Common myeloid progenitor, CD34-positive (primary cell): Measurements from ENCODE around the gene IMMP2L.

Experiments used
- CTCF ChIA-PET: fragments of 350-600 bp; sonication (Branson Sonifier 250); formaldehyde crosslinking; loops from one replicate; lab custom pipeline; 2021; ENCODE audit warnings: antibody characterized with exemption; lab: Charles Lee
- POLR2A ChIA-PET: fragments of 350-600 bp; sonication (Branson Sonifier 250); formaldehyde crosslinking; loops from one replicate; lab custom pipeline; 2021; ENCODE audit warnings: antibody characterized with exemption; lab: Charles Lee
- DNase-seq, 3 donors: peaks; one replicate each; pipeline versions ENCODE4 v3.0.0 to v3.0.0-alpha.2; 2013
- H3K27ac ChIP-seq, 2 experiments: 1 replicate in 1 of 2; 2 replicates in 1 of 2; pipeline ENCODE4 v1.7.0; 2013; ENCODE audit warnings: inconsistent platforms in 2 of 2, low read length in 2 of 2, mild to moderate bottlenecking in 2 of 2, low read depth in 1 of 2, moderate library complexity in 1 of 2; ENCODE audit not compliant: severe bottlenecking in 2 of 2, insufficient read depth in 1 of 2, poor library complexity in 1 of 2
- H3K27me3 ChIP-seq, 5 experiments: replicated peaks in 2 of 5; 1 replicate in 3 of 5; 2 replicates in 2 of 5; pipeline versions ENCODE4 v1.6.1 to v1.7.0; 2013; ENCODE audit warnings: low read length in 4 of 5, mild to moderate bottlenecking in 2 of 5, moderate library complexity in 2 of 5, inconsistent platforms in 1 of 5; ENCODE audit not compliant: insufficient read depth in 5 of 5, control insufficient read depth in 4 of 5
- H3K36me3 ChIP-seq, 4 experiments: 1 replicate in 2 of 4; 2 replicates in 2 of 4; pipeline versions ENCODE4 v1.6.1 to v1.7.0; 2013; ENCODE audit warnings: low read length in 3 of 4, control low read depth in 1 of 4, mild to moderate bottlenecking in 1 of 4; ENCODE audit not compliant: control insufficient read depth in 4 of 4, insufficient read depth in 4 of 4
- H3K4me1 ChIP-seq, 4 experiments: 1 replicate in 3 of 4; 2 replicates in 1 of 4; pipeline versions ENCODE4 v1.6.1 to v1.7.1; 2013; ENCODE audit warnings: low read length in 3 of 4, mild to moderate bottlenecking in 3 of 4, control low read depth in 1 of 4, inconsistent platforms in 1 of 4, moderate library complexity in 1 of 4; ENCODE audit not compliant: control insufficient read depth in 4 of 4, insufficient read depth in 4 of 4; ENCODE audit errors: control extremely low read depth in 1 of 4
- H3K4me3 ChIP-seq, 7 experiments: 1 replicate in 4 of 7; 2 replicates in 3 of 7; pipeline versions ENCODE4 v1.5.1 to v1.7.0; 2013; ENCODE audit warnings: mild to moderate bottlenecking in 7 of 7, low read length in 6 of 7, moderate library complexity in 6 of 7, inconsistent platforms in 2 of 7, low read depth in 2 of 7, control low read depth in 1 of 7; ENCODE audit not compliant: insufficient read depth in 4 of 7, control insufficient read depth in 1 of 7; ENCODE audit errors: extremely low read depth in 1 of 7
- H3K9me3 ChIP-seq, 5 experiments: 1 replicate in 4 of 5; 2 replicates in 1 of 5; pipeline versions ENCODE4 v1.6.1 to v1.7.1; 2013; ENCODE audit warnings: low read length in 4 of 5, mild to moderate bottlenecking in 2 of 5, inconsistent platforms in 1 of 5, low read depth in 1 of 5, moderate library complexity in 1 of 5; ENCODE audit not compliant: control insufficient read depth in 4 of 5, insufficient read depth in 2 of 5; ENCODE audit errors: control extremely low read depth in 1 of 5
- whole genome bisulfite sequencing: methylation state at CpG from one replicate; pipeline ENCODE4 v1.1.5; 2013; ENCODE audit not compliant: insufficient coverage; 5-methylcytosine and 5-hydroxymethylcytosine counted together

Gene IMMP2L

DNA sequence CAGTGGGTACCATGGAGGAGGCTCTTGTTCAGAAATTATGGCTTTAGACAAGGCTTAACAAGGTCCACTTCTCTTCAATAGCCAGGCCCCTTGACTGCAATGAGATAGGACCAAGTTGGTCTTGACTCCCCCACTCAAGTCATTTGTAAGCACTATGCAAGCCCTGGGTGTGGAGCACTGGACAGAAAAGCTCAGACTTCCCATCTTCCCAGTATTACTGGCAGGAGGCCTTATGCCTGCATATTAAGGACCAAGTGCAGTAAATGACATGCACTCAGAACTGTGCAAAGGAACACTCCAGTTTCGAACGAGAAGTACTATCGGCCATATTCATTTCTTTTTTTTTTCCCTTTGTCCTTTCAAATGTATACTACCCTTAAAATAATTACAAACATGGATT, 789.7 kb downstream of the IMMP2L start:
- Histone ChIP-seq H3K4me1 (no peaks in the 10 kb centered on the region), H3K27me3 (no peaks in the 10 kb centered on the region), H3K27ac (no peak overlapping the region), H3K4me3 (no peak overlapping the region), H3K36me3 (no peaks in the 10 kb centered on the region), H3K9me3 (no peaks in the 10 kb centered on the region)
- POLR2A ChIA-PET, result no interaction called here
- no peak for DNase-seq
- WGBS, result 100% methylated on average over 3 of the region's 3 CpGs
- CTCF ChIA-PET, result no interaction called here

- ChIA-PET POLR2A (no interaction called here), CTCF (no interaction called here)
- no peaks in the 10 kb centered on the region for H3K27me3 ChIP-seq
- H3K36me3 ChIP-seq, result no peaks in the 10 kb centered on the region
- H3K9me3 ChIP-seq, result no peaks in the 10 kb centered on the region
- H3K4me3 ChIP-seq, result no peak overlapping the region
- no peak overlapping the region for H3K27ac ChIP-seq
- no peaks in the 10 kb centered on the region for H3K4me1 ChIP-seq
- no peak for DNase-seq
- 95% methylated on average over 2 of the region's 3 CpGs for WGBS
Measured at GRCh38 chr7:110771717-110772116, 790.6 kb downstream of the IMMP2L start.

DNA sequence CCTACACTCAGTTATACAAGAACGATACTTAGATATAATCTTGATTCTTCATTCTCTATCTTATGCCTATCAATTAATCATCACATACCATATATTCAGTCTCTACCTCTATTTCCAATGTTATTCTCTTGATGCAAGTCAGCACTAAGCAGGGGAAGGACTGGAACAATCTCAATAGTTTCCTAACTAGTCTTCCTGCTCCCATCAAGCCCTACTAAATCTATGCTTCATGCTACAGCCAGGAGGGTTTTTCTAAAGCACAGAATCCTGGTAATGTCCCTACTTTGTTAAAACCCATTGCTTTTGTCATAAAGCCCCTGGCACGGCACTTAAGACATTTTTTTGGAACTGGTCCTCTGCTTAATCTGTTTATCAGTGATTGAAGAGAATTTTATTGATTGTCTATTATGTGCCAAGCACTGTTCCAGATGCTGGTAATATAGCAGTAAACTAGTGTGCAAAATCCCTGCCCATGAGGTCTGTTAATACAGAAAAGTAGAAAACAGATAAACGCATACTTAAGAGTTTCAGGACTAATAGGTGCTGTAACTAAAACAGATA, 794.7 kb downstream of the IMMP2L start:
- ChIA-PET POLR2A (no interaction called here), CTCF (no interaction called here)
- Histone ChIP-seq H3K27me3 (no peaks in the 10 kb centered on the region), H3K36me3 (no peaks in the 10 kb centered on the region), H3K27ac (no peak overlapping the region), H3K4me1 (no peaks in the 10 kb centered on the region), H3K4me3 (no peak overlapping the region), H3K9me3 (no peaks in the 10 kb centered on the region)
- 86% methylated on average over 3 of the region's 3 CpGs for WGBS
- DNase-seq, result no peak

GRCh38 chr7:110766864-110767263, 795.4 kb downstream of the IMMP2L start:
- H3K4me3 ChIP-seq, result no peak overlapping the region
- no peak overlapping the region for H3K27ac ChIP-seq
- POLR2A ChIA-PET, result no interaction called here
- no peaks in the 10 kb centered on the region for H3K27me3 ChIP-seq
- H3K4me1 ChIP-seq, result no peaks in the 10 kb centered on the region
- H3K36me3 ChIP-seq, result no peaks in the 10 kb centered on the region
- CTCF ChIA-PET, result no interaction called here
- WGBS, result 71% methylated on average over 1 of the region's 2 CpGs
- DNase-seq, result no peak
- H3K9me3 ChIP-seq, result no peaks in the 10 kb centered on the region

DNA sequence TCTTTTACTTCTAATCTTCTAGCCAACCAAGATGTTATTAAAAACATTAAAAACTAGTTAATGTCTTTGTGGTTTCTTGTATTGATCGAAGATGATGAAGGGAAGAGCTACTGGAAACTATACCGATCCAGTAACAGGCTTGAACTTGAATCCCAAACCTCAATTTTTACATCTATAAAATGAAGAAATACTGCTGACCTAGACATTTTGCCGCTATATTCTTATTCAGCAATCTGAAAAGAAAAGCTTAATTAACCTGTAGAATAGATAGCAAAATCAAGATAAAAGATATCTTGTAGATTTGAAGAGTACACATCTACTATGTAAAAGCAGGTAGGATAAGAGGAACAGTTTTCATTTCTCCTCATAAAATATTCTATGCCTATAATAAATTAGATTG, 797.4 kb downstream of the IMMP2L start:
- CTCF ChIA-PET, result no interaction called here
- WGBS, result no CpG with 5 or more reads among the region's 3 CpGs

GRCh38 chr7:110762546-110763225, 799.6 kb downstream of the IMMP2L start:
- POLR2A ChIA-PET, result no interaction called here
- H3K36me3 ChIP-seq, result no peaks in the 10 kb centered on the region
- no CpG with 5 or more reads among the region's 2 CpGs for WGBS
- DNase-seq, result no peak
- no peaks in the 10 kb centered on the region for H3K27me3 ChIP-seq
- no peak overlapping the region for H3K27ac ChIP-seq
- no peaks in the 10 kb centered on the region for H3K4me1 ChIP-seq
- H3K4me3 ChIP-seq, result no peak overlapping the region
- CTCF ChIA-PET, result no interaction called here
- H3K9me3 ChIP-seq, result no peaks in the 10 kb centered on the region

More for the DNA sequence above, 797.4 kb downstream of the IMMP2L start:
- no peak for DNase-seq
- Histone ChIP-seq H3K36me3 (no peaks in the 10 kb centered on the region), H3K4me1 (no peaks in the 10 kb centered on the region), H3K9me3 (no peaks in the 10 kb centered on the region), H3K27me3 (no peaks in the 10 kb centered on the region), H3K27ac (no peak overlapping the region), H3K4me3 (no peak overlapping the region)
- POLR2A ChIA-PET, result no interaction called here

- Histone ChIP-seq H3K4me1 (no peaks in the 10 kb centered on the region), H3K27ac (no peak overlapping the region), H3K27me3 (no peaks in the 10 kb centered on the region), H3K9me3 (no peaks in the 10 kb centered on the region), H3K4me3 (no peak overlapping the region), H3K36me3 (no peaks in the 10 kb centered on the region)
- ChIA-PET CTCF (no interaction called here), POLR2A (no interaction called here)
- no CpG with 5 or more reads among the region's 2 CpGs for WGBS
- no peak for DNase-seq
Measured at GRCh38 chr7:110760341-110760740, 802.0 kb downstream of the IMMP2L start.
